ENCODE results near the gene RNF223. TPM values are rescaled to one million over a fixed set of nuclear protein-coding genes. Genes with fewer than 3 reads are reported as not detected.

RNF223 gene
- polyA plus RNA-seq, 1 experiment = not detected

- ChIA-PET POLR2A (no interaction called here), CTCF (no interaction called here)
- DNase-seq (ENCODE audit: low read depth) = no peak
- TF ChIP-seq CTCF (IDR thresholded peaks at IDR 0.05; ENCODE audit: insufficient read depth, low read depth, low read length) = no peak
- Histone ChIP-seq H3K4me3 (ENCODE audit: low read depth, low read length) (no peak overlapping the region), H3K36me3 (ENCODE audit: control insufficient read depth, insufficient read depth, low read length) (peaks cover 15% of the 10 kb centered on the region), H3K27me3 (ENCODE audit: control insufficient read depth, insufficient read depth, low read length) (no peaks in the 10 kb centered on the region)
Observed at GRCh38 chr1:1027791-1028190, 46.3 kb downstream of the RNF223 start.

- CTCF ChIA-PET = interaction anchor here (0.9 to 1.1 kb wide), 2 partner anchors 12 to 96 kb away, joined by 3 to 4 read pairs; no protein-coding TSS in a partner anchor
Observed at GRCh38 chr1:1026599-1027413, 47.3 kb downstream of the RNF223 start.

GRCh38 chr1:1025730-1026129, 48.4 kb downstream of the RNF223 start:
- Histone ChIP-seq H3K36me3 (ENCODE audit: control insufficient read depth, insufficient read depth, low read length) (peaks cover 19% of the 10 kb centered on the region), H3K27me3 (ENCODE audit: control insufficient read depth, insufficient read depth, low read length) (no peaks in the 10 kb centered on the region), H3K4me3 (ENCODE audit: low read depth, low read length) (no peak overlapping the region)
- ChIA-PET POLR2A (no interaction called here), CTCF (no interaction called here)
- TF ChIP-seq CTCF (IDR thresholded peaks at IDR 0.05; ENCODE audit: insufficient read depth, low read depth, low read length) = no peak
- DNase-seq (ENCODE audit: low read depth) = no peak

More at GRCh38 chr1:1026599-1027413, 47.3 kb downstream of the RNF223 start:
- POLR2A ChIA-PET = no interaction called here
- Histone ChIP-seq H3K4me3 (ENCODE audit: low read depth, low read length) (no peak overlapping the region), H3K27me3 (ENCODE audit: control insufficient read depth, insufficient read depth, low read length) (no peaks in the 10 kb centered on the region), H3K36me3 (ENCODE audit: control insufficient read depth, insufficient read depth, low read length) (peaks cover 19% of the 10 kb centered on the region)
- no peak for DNase-seq (ENCODE audit: low read depth)
- no peak for TF ChIP-seq CTCF (IDR thresholded peaks at IDR 0.05; ENCODE audit: insufficient read depth, low read depth, low read length)

- CTCF ChIA-PET = interaction anchor here (0.7 to 4.7 kb wide), 4 partner anchors 7 to 267 kb away, joined by 3 to 20 read pairs (median 6); no protein-coding TSS in a partner anchor
Observed at GRCh38 chr1:1024771-1025699, 49.1 kb downstream of the RNF223 start.

More at GRCh38 chr1:1024771-1025699, 49.1 kb downstream of the RNF223 start:
- Histone ChIP-seq H3K4me3 (ENCODE audit: low read depth, low read length) (no peak overlapping the region), H3K27me3 (ENCODE audit: control insufficient read depth, insufficient read depth, low read length) (no peaks in the 10 kb centered on the region), H3K36me3 (ENCODE audit: control insufficient read depth, insufficient read depth, low read length) (peaks cover 19% of the 10 kb centered on the region)
- POLR2A ChIA-PET = no interaction called here
- DNase-seq (ENCODE audit: low read depth) = no peak
- TF ChIP-seq CTCF (IDR thresholded peaks at IDR 0.05; ENCODE audit: insufficient read depth, low read depth, low read length) = no peak
